IMR-90 (cell line): ENCODE results near the gene DGAT2. TPM values are rescaled to one million over a fixed set of nuclear protein-coding genes. Genes with fewer than 3 reads are reported as not detected.

Source experiments
- ATAC-seq: fragments of 200-7000 bp; cut with Tn5 transposase; 2 replicates; pipeline ENCODE4 v1.9.1; 2020; ENCODE audit warnings: low read depth, mild to moderate bottlenecking, moderate library complexity
- BruUV-seq: library from RNA; stranded (reverse); fragments of 400-500 nt; replicated peaks from 2 replicates; lab custom pipeline; 2021; lab: Mats Ljungman, UMichigan
- CTCF ChIA-PET: fragments of 300-600 bp; formaldehyde crosslinking; extraction: SDS; loops from one replicate; lab custom pipeline; 2021; ENCODE audit warnings: antibody characterized with exemption; lab: Yijun Ruan, JAX
- POLR2A ChIA-PET: fragments of 300-600 bp; sonication (Branson Sonifier 250); formaldehyde crosslinking; loops from one replicate; lab custom pipeline; 2022; ENCODE audit warnings: antibody characterized with exemption; ENCODE audit not compliant: unreplicated experiment; lab: Charles Lee
- DNase-seq: peaks from one replicate; pipeline ENCODE4 v3.0.0; 2013
- H2AFZ ChIP-seq: replicated peaks from 2 replicates; pipeline ENCODE3; 2013; ENCODE audit warnings: low read length, mild to moderate bottlenecking; ENCODE audit not compliant: poor library complexity
- H2AK5ac ChIP-seq: 2 replicates; pipeline ENCODE4 v1.6.1; 2013; ENCODE audit warnings: low read depth, low read length, inconsistent platforms
- H2AK9ac ChIP-seq: replicated peaks from 2 replicates; pipeline ENCODE3; 2013; ENCODE audit warnings: mild to moderate bottlenecking, low read depth, low read length, moderate library complexity; ENCODE audit not compliant: poor library complexity
- H2BK120ac ChIP-seq: 2 replicates; pipeline ENCODE4 v1.6.1; 2013; ENCODE audit warnings: low read depth, low read length, inconsistent platforms
- H2BK15ac ChIP-seq: 3 replicates; pipeline ENCODE4 v1.6.1; 2013; ENCODE audit warnings: low read depth, low read length, inconsistent platforms
- H2BK20ac ChIP-seq: 2 replicates; pipeline ENCODE4 v1.6.1; 2013; ENCODE audit warnings: low read depth, mild to moderate bottlenecking, inconsistent platforms, low read length, moderate library complexity
- H2BK5ac ChIP-seq: 2 replicates; pipeline ENCODE4 v1.6.1; 2013; ENCODE audit warnings: mild to moderate bottlenecking, low read depth, low read length, inconsistent platforms; ENCODE audit not compliant: poor library complexity, severe bottlenecking
- H3K14ac ChIP-seq: replicated peaks from 2 replicates; pipeline ENCODE4 v1.6.1; 2013; ENCODE audit warnings: low read depth, low read length, inconsistent platforms
- H3K18ac ChIP-seq: 2 replicates; pipeline ENCODE4 v1.6.1; 2013; ENCODE audit warnings: low read depth, low read length, control low read depth
- H3K23ac ChIP-seq: 2 replicates; pipeline ENCODE4 v1.6.1; 2013; ENCODE audit warnings: low read depth, low read length, inconsistent platforms
- H3K27ac ChIP-seq: 2 replicates; pipeline ENCODE4 v1.5.1; 2013; ENCODE audit warnings: mild to moderate bottlenecking, control low read depth, low read length; ENCODE audit not compliant: insufficient read depth
- H3K27me3 ChIP-seq: 2 replicates; pipeline ENCODE4 v1.6.1; 2013; ENCODE audit warnings: low read length; ENCODE audit not compliant: control insufficient read depth, insufficient read depth
- H3K36me3 ChIP-seq: 2 replicates; pipeline ENCODE4 v1.6.1; 2013; ENCODE audit warnings: low read length, mixed read lengths; ENCODE audit not compliant: control insufficient read depth, insufficient read depth
- H3K4ac ChIP-seq: 2 replicates; pipeline ENCODE4 v1.6.1; 2013; ENCODE audit warnings: low read depth, low read length, inconsistent platforms
- H3K4me1 ChIP-seq: 2 replicates; pipeline ENCODE4 v1.6.1; 2013; ENCODE audit warnings: low read length, mixed read lengths; ENCODE audit not compliant: control insufficient read depth, insufficient read depth
- H3K4me2 ChIP-seq: 2 replicates; pipeline ENCODE4 v1.6.1; 2013; ENCODE audit warnings: low read depth, mild to moderate bottlenecking, control low read depth, low read length, moderate library complexity
- H3K4me3 ChIP-seq: 2 replicates; pipeline ENCODE4 v1.5.1; 2013; ENCODE audit warnings: low read depth, mild to moderate bottlenecking, control low read depth, low read length, moderate library complexity; ENCODE audit not compliant: insufficient read depth
- H3K56ac ChIP-seq: 2 replicates; pipeline ENCODE4 v1.6.1; 2013; ENCODE audit warnings: low read length, inconsistent platforms; ENCODE audit not compliant: insufficient read depth; ENCODE audit errors: extremely low read depth
- H3K79me1 ChIP-seq, 2 experiments: 2 replicates each; pipeline ENCODE4 v1.6.1; 2013; ENCODE audit warnings: low read length in 2 of 2, inconsistent platforms in 1 of 2, low read depth in 1 of 2
- H3K9ac ChIP-seq: 2 replicates; pipeline ENCODE4 v1.6.1; 2013; ENCODE audit warnings: low read depth, low read length, control low read depth
- H3K9me1 ChIP-seq: 2 replicates; pipeline ENCODE4 v1.6.1; 2013; ENCODE audit warnings: low read length, inconsistent platforms; ENCODE audit not compliant: insufficient read depth
- H3K9me3 ChIP-seq: 2 replicates; pipeline ENCODE4 v1.6.1; 2013; ENCODE audit warnings: low read length; ENCODE audit not compliant: control insufficient read depth, insufficient read depth
- H4K20me1 ChIP-seq: 2 replicates; pipeline ENCODE4 v1.6.1; 2013; ENCODE audit warnings: low read length, inconsistent platforms; ENCODE audit not compliant: insufficient read depth
- H4K5ac ChIP-seq: 2 replicates; pipeline ENCODE4 v1.6.1; 2013; ENCODE audit warnings: mild to moderate bottlenecking, low read depth, low read length, control low read depth
- H4K8ac ChIP-seq, 2 experiments: 2 replicates each; pipeline ENCODE4 v1.6.1; 2013; ENCODE audit warnings: low read depth in 2 of 2, low read length in 2 of 2, control low read depth in 1 of 2, inconsistent platforms in 1 of 2
- H4K91ac ChIP-seq: 2 replicates; pipeline ENCODE4 v1.6.1; 2013; ENCODE audit warnings: low read depth, low read length, inconsistent platforms; ENCODE audit not compliant: insufficient read depth
- CTCF ChIP-seq: conservative IDR thresholded peaks from 2 replicates; pipeline ENCODE4 v1.5.1; 2012; ENCODE audit warnings: mild to moderate bottlenecking, low read depth, low read length, improper control_type of control experiment
- ELK1 ChIP-seq: fragments of 150-350 bp; IDR thresholded peaks from 2 replicates; pipeline ENCODE4 v1.6.1; 2016; ENCODE audit warnings: low read depth, mild to moderate bottlenecking, low read length, moderate library complexity, borderline replicate concordance
- FOS ChIP-seq: fragments of 150-350 bp; IDR thresholded peaks from 2 replicates; pipeline ENCODE4 v1.6.1; 2016; ENCODE audit warnings: low read depth, low read length
- MAZ ChIP-seq: IDR thresholded peaks from 2 replicates; pipeline ENCODE4 v1.6.1; 2012; ENCODE audit warnings: low read depth, mild to moderate bottlenecking, low read length, improper control_type of control experiment, moderate library complexity, borderline replicate concordance
- NFE2L2 ChIP-seq: fragments of 150-350 bp; IDR thresholded peaks from 2 replicates; pipeline ENCODE4 v1.6.1; 2016; ENCODE audit warnings: low read depth, mild to moderate bottlenecking, low read length
- RAD21 ChIP-seq: IDR thresholded peaks from 2 replicates; pipeline ENCODE4 v1.6.1; 2012; ENCODE audit warnings: low read length, improper control_type of control experiment
- USF2 ChIP-seq: fragments of 150-350 bp; IDR thresholded peaks from 2 replicates; pipeline ENCODE4 v1.6.1; 2017; ENCODE audit warnings: mild to moderate bottlenecking, antibody characterized with exemption, low read length, low read depth
- WGBS, 2 experiments: methylation state at CpG; one replicate each; pipeline versions ENCODE4 v1.1.5 to v1.1.7; 2013; ENCODE audit warnings: missing lambda C conversion rate in 2 of 2; ENCODE audit not compliant: insufficient read length in 1 of 2; ENCODE audit errors: extremely low coverage in 2 of 2; 5-methylcytosine and 5-hydroxymethylcytosine counted together
- dilution Hi-C: fragments of 300-500 bp; cut with HindIII; formaldehyde crosslinking; loops from one replicate; pipeline ENCODE4 v1.14.3; 2018; ENCODE audit warnings: low sequenced_read_pairs; ENCODE audit not compliant: unreplicated experiment
- in situ Hi-C: fragments of 300-500 bp; cut with MboI; formaldehyde crosslinking; loops from 3 replicates; pipeline ENCODE4 v1.14.3; 2019; ENCODE audit warnings: low sequenced_read_pairs, inconsistent platforms, mixed read lengths
- intact Hi-C: fragments of 100-400 bp; cut with micrococcal nuclease; formaldehyde crosslinking; loops from 2 replicates; pipeline ENCODE4 v1.10.0; 2022
- polyA plus RNA-seq, 3 experiments: library from polyadenylated mRNA; depleted of rRNA; stranded (reverse); fragments of >200 nt; gene quantifications; 2 replicates each; pipeline ENCODE4 v1.2.3, GENCODE V29; 2012; ENCODE audit warnings: low replicate concordance in 1 of 3
- total RNA-seq: library from RNA; depleted of rRNA; stranded (reverse); fragments of >200 nt; gene quantifications from 2 replicates; pipeline ENCODE4 v1.2.3, GENCODE V29; 2012

Gene DGAT2
- total and polyA plus RNA-seq, 2 of the 4 experiments (the other 2 are of a cell fraction) = 2.3 to 2.4 TPM

GRCh38 chr11:75792997-75793800 lies 24.6 kb downstream of the DGAT2 start:
- DNase-seq (no peak), ATAC-seq (no peak)
- Histone ChIP-seq H3K14ac (no peak overlapping the region), H3K9ac (no peak overlapping the region), H3K27me3 (peaks cover 33% of the 10 kb centered on the region), H4K91ac (no peak overlapping the region), H3K9me1 (peaks cover 3% of the 10 kb centered on the region; the same call in 1 of the 2 replicates), H3K4me3 (no peak overlapping the region), H2AK5ac (no peak overlapping the region), H2AFZ (no peak overlapping the region), H3K4me2 (no peak overlapping the region), H2BK120ac (no peak overlapping the region), H3K4me1 (peaks cover 2% of the 10 kb centered on the region), H4K5ac (no peak overlapping the region), H3K36me3 (no peaks in the 10 kb centered on the region), H4K8ac (no peak overlapping the region), H2BK15ac (no peak overlapping the region), H3K79me1 (no peaks in the 10 kb centered on the region), H2BK5ac (no peak overlapping the region), H3K18ac (no peak overlapping the region), H3K4ac (no peak overlapping the region), H4K20me1 (no peaks in the 10 kb centered on the region), H2BK20ac (no peak overlapping the region), H3K27ac (no peak overlapping the region), H3K9me3 (no peaks in the 10 kb centered on the region), H3K56ac (no peak overlapping the region), H2AK9ac (no peak overlapping the region), H3K23ac (no peak overlapping the region)
- dilution Hi-C loops (no loop called here), intact Hi-C loops (no loop called here), in situ Hi-C loops (no loop called here)
- WGBS, 2 experiments = no CpG with 5 or more reads among the region's 12 CpGs
- POLR2A ChIA-PET = no interaction called here
- BruUV-seq = no TSS peak
- TF ChIP-seq ELK1 = no peak
- no peak for TF ChIP-seq RAD21
- no peak for TF ChIP-seq MAZ
- TF ChIP-seq USF2 = no peak
- TF ChIP-seq CTCF = no peak
- no peak for TF ChIP-seq NFE2L2
- TF ChIP-seq FOS = no peak
- CTCF ChIA-PET = interaction anchor here (1.3 kb wide), 1 partner anchor 10 kb away, joined by 3 read pairs; no protein-coding TSS in a partner anchor
